ENCODE data around the gene PCAT7.

DNA sequence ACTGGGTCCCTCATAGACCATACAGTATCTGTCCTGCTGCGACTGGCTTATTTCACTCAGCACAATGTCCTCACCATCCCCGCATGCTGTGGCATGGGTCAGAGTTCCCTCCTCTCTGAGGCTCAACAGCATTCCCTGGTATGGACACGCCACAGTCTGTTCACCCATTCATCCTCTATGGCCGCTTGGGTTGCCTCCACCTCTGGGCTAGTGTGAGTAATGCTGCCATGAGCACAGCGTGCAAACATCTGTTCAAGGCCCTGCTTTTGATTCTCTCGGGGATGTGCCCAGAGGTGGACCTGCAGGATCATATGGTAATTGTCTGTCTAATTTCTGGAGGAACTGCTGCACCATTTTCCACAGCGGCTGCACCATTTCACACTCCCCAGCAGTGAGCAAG lies 44.2 kb downstream of the PCAT7 start:
- TF ChIP-seq GATA2 (IDR thresholded peaks at IDR 0.05; ENCODE audit: low read depth, low read length): no peak
- no peak for TF ChIP-seq GATA3 (IDR thresholded peaks at IDR 0.05; ENCODE audit: low read depth, low read length)

All from SH-SY5Y (cell line).